Thyroid gland (tissue), 4 donors: ENCODE data around the gene CRY1.

Experiments used
- POLR2A ChIP-seq, 2 donors: fragments of 450-650 bp; IDR thresholded peaks; one replicate each; pipeline ENCODE4 v1.6.1; 2017; ENCODE audit warnings: antibody characterized with exemption in 2 of 2, mild to moderate bottlenecking in 2 of 2, moderate library complexity in 1 of 2
- TF ChIP-seq, protein P1 (sequence below), 6 experiments: fragments of 200-600 bp in 3 of 6; fragments of 450-650 bp in 3 of 6; sonication (generic) in 3 of 6; IDR thresholded peaks; one replicate each; pipeline ENCODE4 v1.5.1; 2016 to 2019; ENCODE audit warnings: antibody characterized with exemption in 6 of 6, mild to moderate bottlenecking in 2 of 6, inconsistent platforms in 1 of 6, moderate library complexity in 1 of 6

DNA sequence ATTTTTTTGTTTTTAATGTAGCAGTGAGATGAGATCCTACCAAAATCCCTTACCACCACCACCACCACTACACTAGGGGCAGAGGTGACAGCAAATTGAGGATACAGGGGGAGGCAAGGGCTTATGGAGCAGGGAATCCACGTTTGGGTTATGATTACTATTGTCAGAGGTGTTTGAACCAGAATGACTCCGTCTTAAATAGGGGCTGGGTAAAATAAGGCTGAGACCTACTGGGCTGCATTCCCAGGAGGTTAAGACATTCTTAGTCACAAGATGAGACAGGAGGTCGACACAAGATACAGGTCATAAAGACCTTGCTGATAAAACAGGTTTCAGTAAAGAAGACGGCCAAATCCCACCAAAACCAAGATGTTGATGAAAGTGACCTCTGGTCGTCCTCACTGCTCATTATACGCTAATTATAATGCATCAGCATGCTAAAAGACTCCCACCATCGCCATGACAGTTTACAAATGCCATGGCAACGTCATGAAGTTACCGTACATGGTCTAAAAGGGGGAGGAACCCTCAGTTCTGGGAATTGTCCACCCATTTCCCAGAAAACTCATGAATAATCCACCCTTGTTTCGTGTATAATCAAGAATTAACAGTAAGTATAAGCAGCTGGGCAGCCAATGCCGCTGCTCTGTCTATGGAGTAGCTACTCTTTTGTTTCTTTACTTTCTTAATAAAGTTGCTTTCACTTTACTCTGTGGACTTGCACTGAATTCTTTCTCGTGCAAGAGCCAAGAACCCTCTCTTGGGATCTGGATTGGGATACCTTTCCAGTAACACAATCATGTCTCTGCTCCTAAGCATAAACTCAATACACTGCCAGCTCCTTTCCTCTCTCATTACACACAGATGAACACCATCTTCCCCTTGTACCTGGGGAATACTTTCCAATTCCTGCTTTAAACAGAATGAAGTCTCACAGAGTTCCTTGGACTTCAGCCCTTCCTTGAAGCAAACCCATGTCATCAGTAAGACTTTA, 16.7 kb upstream of the CRY1 start:
- TF ChIP-seq, protein P1, sequence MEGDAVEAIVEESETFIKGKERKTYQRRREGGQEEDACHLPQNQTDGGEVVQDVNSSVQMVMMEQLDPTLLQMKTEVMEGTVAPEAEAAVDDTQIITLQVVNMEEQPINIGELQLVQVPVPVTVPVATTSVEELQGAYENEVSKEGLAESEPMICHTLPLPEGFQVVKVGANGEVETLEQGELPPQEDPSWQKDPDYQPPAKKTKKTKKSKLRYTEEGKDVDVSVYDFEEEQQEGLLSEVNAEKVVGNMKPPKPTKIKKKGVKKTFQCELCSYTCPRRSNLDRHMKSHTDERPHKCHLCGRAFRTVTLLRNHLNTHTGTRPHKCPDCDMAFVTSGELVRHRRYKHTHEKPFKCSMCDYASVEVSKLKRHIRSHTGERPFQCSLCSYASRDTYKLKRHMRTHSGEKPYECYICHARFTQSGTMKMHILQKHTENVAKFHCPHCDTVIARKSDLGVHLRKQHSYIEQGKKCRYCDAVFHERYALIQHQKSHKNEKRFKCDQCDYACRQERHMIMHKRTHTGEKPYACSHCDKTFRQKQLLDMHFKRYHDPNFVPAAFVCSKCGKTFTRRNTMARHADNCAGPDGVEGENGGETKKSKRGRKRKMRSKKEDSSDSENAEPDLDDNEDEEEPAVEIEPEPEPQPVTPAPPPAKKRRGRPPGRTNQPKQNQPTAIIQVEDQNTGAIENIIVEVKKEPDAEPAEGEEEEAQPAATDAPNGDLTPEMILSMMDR (IDR thresholded peaks at IDR 0.05) = no peak
- no peak for TF ChIP-seq POLR2A (IDR thresholded peaks at IDR 0.05)
